Stomach (tissue), 4 donors: ENCODE results near the gene FSD1.

Experiments used
- CTCF ChIP-seq, 7 experiments: fragments of 450-650 bp in 4 of 7; fragments of 200-600 bp in 3 of 7; sonication (generic) in 3 of 7; IDR thresholded peaks; one replicate each; pipeline ENCODE4 v1.5.1; 2016 to 2019; ENCODE audit warnings: antibody characterized with exemption in 7 of 7, control low read depth in 2 of 7, mild to moderate bottlenecking in 1 of 7
- POLR2AphosphoS5 ChIP-seq, 3 donors: sonication (generic); formaldehyde crosslinking; IDR thresholded peaks; one replicate each; pipeline ENCODE4 v1.6.1; 2016; ENCODE audit warnings: antibody characterized with exemption in 3 of 3

GRCh38 chr19:4268816-4269430 lies 35.5 kb upstream of the FSD1 start:
- TF ChIP-seq CTCF (IDR thresholded peaks at IDR 0.05) (no peak), POLR2AphosphoS5 (IDR thresholded peaks at IDR 0.05) (no peak)
